Cardiac muscle cell (in vitro differentiated cells and primary cell): ENCODE data around the gene HARS1. TPM values are rescaled to one million over a fixed set of nuclear protein-coding genes. Genes with fewer than 3 reads are reported as not detected.
A peak's percentile ranks its signal among the peaks of the same experiment; 100 is the strongest.
"Not testable (repeated sequence)": the region's sequence is repeated elsewhere in the genome, so short reads cannot be mapped to it uniquely, and the experiment has no call there.

Source experiments
- DNase-seq, 2 donors: peaks; one replicate each; pipeline versions ENCODE4 v3.0.0 to v3.0.0-alpha.2; 2010 to 2017; ENCODE audit warnings: low read depth in 1 of 2, low spot score in 1 of 2
- H3K27ac ChIP-seq: fragments of 200-600 bp; sonication (generic); 2 replicates; pipeline ENCODE4 v1.5.1; 2016
- H3K27me3 ChIP-seq: fragments of 200-600 bp; sonication (generic); 2 replicates; pipeline ENCODE4 v1.6.0; 2016; ENCODE audit warnings: control low read depth
- H3K36me3 ChIP-seq: fragments of 200-600 bp; sonication (generic); 2 replicates; pipeline ENCODE4 v1.5.1; 2016; ENCODE audit warnings: control low read depth
- H3K4me1 ChIP-seq: fragments of 200-600 bp; sonication (generic); 2 replicates; pipeline ENCODE4 v1.8.1; 2017; ENCODE audit warnings: low read depth, mild to moderate bottlenecking, mixed run types
- H3K4me3 ChIP-seq: fragments of 200-600 bp; sonication (generic); 2 replicates; pipeline ENCODE4 v1.5.1; 2016; ENCODE audit warnings: mild to moderate bottlenecking
- H3K9me3 ChIP-seq: fragments of 200-600 bp; sonication (generic); 2 replicates; pipeline ENCODE4 v1.5.1; 2017; ENCODE audit warnings: low read depth, mild to moderate bottlenecking, control low read depth
- polyA plus RNA-seq: library from polyadenylated mRNA; unstranded; fragments of >200 nt; fragmentation: Nextera tagmentation; extraction: Ambion mirVana; gene quantifications from 2 replicates; pipeline ENCODE4 v1.2.1, GENCODE V29; 2016
- total RNA-seq: library from RNA; depleted of rRNA; stranded (reverse); fragments of >200 nt; gene quantifications from 2 replicates; pipeline ENCODE4 v1.2.3, GENCODE V29; 2016
- TF ChIP-seq, protein P1 (sequence below): IDR thresholded peaks from 2 replicates; pipeline ENCODE4 v1.5.1; 2012; ENCODE audit warnings: low read depth, mild to moderate bottlenecking, low read length

HARS1 gene, protein sequence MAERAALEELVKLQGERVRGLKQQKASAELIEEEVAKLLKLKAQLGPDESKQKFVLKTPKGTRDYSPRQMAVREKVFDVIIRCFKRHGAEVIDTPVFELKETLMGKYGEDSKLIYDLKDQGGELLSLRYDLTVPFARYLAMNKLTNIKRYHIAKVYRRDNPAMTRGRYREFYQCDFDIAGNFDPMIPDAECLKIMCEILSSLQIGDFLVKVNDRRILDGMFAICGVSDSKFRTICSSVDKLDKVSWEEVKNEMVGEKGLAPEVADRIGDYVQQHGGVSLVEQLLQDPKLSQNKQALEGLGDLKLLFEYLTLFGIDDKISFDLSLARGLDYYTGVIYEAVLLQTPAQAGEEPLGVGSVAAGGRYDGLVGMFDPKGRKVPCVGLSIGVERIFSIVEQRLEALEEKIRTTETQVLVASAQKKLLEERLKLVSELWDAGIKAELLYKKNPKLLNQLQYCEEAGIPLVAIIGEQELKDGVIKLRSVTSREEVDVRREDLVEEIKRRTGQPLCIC
- total RNA-seq (43.0 and 50.1 TPM in 2 replicates), polyA plus RNA-seq (72.9 and 94.1 TPM in 2 replicates)

DNA sequence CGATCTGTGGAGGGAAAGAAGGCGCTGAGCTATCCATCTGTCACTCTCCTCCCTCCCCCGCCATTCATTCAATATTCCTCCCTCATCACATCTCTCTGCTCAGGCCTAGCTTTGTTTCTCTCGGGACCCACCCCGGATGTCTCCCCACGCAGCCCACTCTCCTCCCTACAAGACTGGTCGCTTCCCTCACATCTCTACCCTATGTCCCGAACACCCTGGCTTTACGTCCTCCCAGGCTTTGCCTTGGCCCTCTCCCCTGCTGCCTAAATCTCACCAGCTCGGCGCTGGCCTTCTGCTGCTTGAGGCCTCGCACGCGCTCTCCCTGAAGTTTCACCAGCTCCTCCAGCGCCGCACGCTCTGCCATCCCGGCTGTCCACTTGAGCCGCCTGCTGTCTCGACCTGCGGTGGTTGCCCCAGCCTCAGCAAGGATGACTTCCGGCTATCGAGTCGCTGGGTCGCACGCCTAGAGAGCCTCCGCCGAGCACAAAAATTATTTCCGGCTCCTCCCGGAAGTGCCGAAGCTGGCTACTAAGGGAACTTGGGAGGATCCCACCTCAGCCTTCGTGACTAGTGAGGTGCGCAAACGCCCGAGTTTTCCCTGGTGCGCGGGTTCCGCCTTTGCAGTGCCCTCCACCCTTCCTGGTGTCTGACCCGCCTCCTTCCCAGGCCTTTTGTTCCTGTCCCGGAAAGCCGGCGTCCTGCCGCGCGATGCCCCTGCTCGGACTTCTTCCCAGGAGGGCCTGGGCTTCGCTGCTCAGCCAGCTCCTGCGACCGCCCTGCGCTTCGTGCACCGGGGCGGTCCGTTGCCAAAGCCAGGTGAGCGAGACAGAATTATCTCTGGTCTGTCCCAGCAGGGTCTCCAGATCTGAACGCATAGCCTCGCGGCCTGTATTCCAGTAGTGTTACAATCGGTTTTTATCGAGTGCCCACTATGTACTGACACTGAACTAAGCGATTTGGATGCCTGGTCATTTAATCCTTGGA is at the start of gene HARS1, which contains the start of gene HARS2:
Gene HARS1 (minus strand): TSS at position 430 of the 984 bp plus-strand sequence. CDS start 66 bp downstream, at position 364.
Gene HARS2 (plus strand): TSS at position 515 of the 984 bp plus-strand sequence. CDS start 194 bp downstream, at position 709.
- Histone ChIP-seq H3K27ac (peak within 1 kb of the TSS; percentile 75), H3K4me3 (peak within 1 kb of the TSS; percentile 63), H3K9me3 (no peaks in the 10 kb centered on the region), H3K4me1 (peaks cover 9% of the 10 kb centered on the region), H3K27me3 (no peaks in the 10 kb centered on the region), H3K36me3 (peaks cover 25% of the 10 kb centered on the region)
- peak; percentile 95 for DNase-seq
- TF ChIP-seq, protein P1, sequence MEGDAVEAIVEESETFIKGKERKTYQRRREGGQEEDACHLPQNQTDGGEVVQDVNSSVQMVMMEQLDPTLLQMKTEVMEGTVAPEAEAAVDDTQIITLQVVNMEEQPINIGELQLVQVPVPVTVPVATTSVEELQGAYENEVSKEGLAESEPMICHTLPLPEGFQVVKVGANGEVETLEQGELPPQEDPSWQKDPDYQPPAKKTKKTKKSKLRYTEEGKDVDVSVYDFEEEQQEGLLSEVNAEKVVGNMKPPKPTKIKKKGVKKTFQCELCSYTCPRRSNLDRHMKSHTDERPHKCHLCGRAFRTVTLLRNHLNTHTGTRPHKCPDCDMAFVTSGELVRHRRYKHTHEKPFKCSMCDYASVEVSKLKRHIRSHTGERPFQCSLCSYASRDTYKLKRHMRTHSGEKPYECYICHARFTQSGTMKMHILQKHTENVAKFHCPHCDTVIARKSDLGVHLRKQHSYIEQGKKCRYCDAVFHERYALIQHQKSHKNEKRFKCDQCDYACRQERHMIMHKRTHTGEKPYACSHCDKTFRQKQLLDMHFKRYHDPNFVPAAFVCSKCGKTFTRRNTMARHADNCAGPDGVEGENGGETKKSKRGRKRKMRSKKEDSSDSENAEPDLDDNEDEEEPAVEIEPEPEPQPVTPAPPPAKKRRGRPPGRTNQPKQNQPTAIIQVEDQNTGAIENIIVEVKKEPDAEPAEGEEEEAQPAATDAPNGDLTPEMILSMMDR, result no peak

DNA sequence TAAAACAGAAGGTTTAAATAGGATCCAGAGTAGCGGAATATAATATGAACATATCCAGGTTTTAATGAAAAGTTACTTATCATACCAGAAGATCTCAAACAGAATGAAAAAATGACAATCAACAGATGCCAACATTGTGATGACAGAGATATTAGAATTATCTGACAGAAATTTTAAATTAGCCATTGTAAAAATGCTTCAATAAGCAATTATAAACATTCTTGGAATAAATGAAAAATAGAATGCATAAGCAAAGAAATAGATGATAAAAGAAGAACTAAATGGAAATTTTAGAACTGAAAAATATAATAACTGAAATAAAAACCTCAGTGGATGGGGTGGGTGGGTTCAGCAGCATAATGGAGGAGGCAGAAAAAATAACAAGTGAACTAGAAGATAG is 46.3 kb upstream of the HARS1 start:
- no peaks in the 10 kb centered on the region for H3K36me3 ChIP-seq
- H3K27me3 ChIP-seq, result no peaks in the 10 kb centered on the region
- TF ChIP-seq, protein P1, result no peak
- H3K27ac ChIP-seq, result no peak overlapping the region
- H3K4me1 ChIP-seq, result no peaks in the 10 kb centered on the region
- no peaks in the 10 kb centered on the region for H3K9me3 ChIP-seq
- H3K4me3 ChIP-seq, result no peak overlapping the region
- no peak for DNase-seq

DNA sequence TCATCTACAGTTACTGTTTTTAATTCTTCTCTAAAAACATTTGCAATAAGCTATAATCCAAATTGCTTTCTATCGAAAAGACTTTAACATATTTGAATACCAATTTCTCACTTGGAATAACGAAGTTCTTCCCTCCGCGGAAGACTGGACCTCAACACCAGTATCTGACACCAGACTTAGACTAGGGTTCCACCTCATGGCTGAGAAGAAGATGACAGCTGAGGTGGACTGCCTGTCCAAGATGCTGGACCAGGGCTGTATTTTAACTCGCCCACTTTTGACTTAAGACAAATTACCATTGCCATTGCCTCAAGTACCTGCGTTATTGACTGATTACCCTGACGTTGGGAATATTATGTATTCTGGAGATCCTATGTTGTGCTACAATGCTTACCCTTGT is 43.2 kb upstream of the HARS1 start:
- Histone ChIP-seq H3K27me3 (peaks cover 6% of the 10 kb centered on the region), H3K27ac (no peak overlapping the region), H3K4me3 (no peak overlapping the region), H3K9me3 (no peaks in the 10 kb centered on the region), H3K4me1 (no peaks in the 10 kb centered on the region), H3K36me3 (no peaks in the 10 kb centered on the region)
- TF ChIP-seq, protein P1, result peak; percentile 3
- peak in 1 of 2 donors; percentile 18 for DNase-seq

DNA sequence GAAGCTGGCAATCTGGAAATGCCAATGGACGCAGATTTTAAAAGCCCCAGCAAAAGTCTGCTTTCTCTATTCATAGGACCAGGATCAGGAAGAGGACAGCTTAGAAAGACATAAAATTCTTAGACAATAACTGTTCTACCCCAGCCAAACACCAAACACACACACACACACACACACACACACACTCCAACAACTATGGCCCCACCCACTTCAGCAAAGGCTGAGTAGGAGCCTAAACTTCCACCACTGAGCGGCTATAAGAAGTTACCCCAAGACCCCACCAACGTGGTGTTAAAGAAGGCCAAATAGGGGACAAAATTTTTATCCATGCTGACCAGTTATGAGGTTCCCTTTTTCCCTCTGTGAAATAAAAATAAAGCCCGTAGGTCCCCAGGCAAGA is 41.9 kb upstream of the HARS1 start:
- Histone ChIP-seq H3K9me3 (no peaks in the 10 kb centered on the region), H3K4me3 (no peak overlapping the region), H3K27ac (no peak overlapping the region), H3K4me1 (no peaks in the 10 kb centered on the region), H3K27me3 (peaks cover 6% of the 10 kb centered on the region), H3K36me3 (no peaks in the 10 kb centered on the region)
- no peak for DNase-seq
- TF ChIP-seq, protein P1, result no peak

DNA sequence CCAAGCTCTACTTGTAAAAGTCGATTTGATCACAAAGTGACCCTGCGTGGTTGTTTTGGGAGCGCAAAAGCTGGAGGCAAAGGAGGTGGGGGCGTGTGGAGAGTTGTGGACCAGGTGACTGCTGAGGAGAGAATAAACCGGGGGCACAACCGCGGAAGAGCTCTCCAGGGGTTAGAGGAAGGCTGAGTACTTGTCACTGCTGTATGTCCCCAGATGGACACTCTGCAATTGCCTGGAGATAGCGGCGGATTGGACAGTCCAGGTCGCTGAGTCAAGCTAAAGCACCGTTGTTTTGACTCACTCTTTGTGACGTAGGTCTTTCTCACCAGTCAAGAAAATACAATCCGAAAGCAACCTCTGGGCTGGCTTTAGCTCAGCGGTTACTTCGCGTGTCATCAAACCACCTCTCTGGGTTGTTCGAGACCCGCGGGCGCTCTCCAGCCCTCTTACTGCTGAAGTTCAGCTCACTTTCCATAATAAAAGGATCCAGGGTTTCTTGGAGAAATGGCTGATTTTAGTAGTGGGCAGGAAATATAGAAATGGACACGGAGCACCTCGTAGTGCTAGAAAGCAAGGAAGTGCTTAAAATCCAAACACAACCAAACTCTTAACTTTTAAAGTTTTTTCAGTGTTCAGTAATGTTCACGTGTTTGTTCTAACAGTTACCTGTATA is 34.8 kb upstream of the HARS1 start:
- Histone ChIP-seq H3K27ac (no peak overlapping the region), H3K4me3 (peak overlapping the region; percentile 21), H3K27me3 (peaks cover 6% of the 10 kb centered on the region), H3K36me3 (no peaks in the 10 kb centered on the region), H3K9me3 (no peaks in the 10 kb centered on the region), H3K4me1 (no peaks in the 10 kb centered on the region)
- DNase-seq, result peak; percentile 80 to 91
- TF ChIP-seq, protein P1, result no peak

DNA sequence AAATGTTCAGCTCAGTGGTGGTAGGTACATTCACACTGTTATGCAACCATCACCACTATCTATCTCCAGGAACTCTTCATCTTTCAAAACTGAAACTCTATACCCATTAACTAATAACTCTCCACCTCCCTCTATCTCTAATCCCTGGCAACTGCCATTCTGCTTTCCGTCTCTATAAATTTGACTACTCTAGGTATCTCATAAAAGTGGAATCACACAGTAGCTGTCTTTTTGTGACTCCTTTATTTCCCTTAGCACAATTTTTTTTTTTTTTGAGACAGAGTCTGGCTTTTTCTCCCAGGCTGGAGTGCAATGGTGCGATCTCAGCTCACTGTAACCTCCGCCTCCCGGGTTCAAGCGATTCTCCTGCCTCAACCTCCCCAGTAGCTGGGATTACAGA is 30.2 kb upstream of the HARS1 start:
- H3K9me3 ChIP-seq, DNase-seq, H3K27me3 ChIP-seq, H3K27ac ChIP-seq, H3K4me3 ChIP-seq, H3K4me1 ChIP-seq, H3K36me3 ChIP-seq: not testable (repeated sequence)

DNA sequence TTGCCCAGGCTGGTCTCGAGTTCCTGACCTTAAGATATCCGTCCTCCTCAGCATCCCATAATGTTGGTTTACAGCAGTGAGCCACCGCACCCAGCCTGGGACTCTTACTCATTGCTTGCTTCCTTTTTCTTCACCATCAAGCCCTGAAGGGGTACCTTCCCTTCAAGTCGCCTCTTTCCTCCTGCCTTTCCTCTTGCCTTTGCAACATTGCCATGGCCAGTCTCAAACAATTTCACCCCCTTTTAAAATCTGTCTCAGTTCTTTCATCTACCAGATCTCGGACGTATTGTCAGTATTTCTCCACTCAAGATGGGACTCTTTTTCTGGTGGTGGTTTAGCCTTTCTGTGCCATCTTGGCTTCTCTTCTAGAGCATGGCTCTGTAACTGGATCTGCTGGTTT is 29.6 kb upstream of the HARS1 start:
- not testable (repeated sequence) for H3K4me1 ChIP-seq, H3K4me3 ChIP-seq, DNase-seq, H3K27me3 ChIP-seq, H3K36me3 ChIP-seq, H3K27ac ChIP-seq, H3K9me3 ChIP-seq
